GM19239 (cell line): ENCODE measurements around the gene CST3.
A peak's percentile ranks its signal among the peaks of the same experiment; 100 is the strongest.
"Not testable (repeated sequence)": the region's sequence is repeated elsewhere in the genome, so short reads cannot be mapped to it uniquely, and the experiment has no call there.

Experiments used
- DNase-seq: peaks from one replicate; pipeline ENCODE4 v3.0.0; 2011; ENCODE audit warnings: low spot score; ENCODE audit not compliant: insufficient read length
- FAIRE-seq: peaks from 2 replicates; lab custom pipeline; 2011; peaks lifted over from hg19 to GRCh38; lab: Jason Lieb, UNC

The CST3 gene

GRCh38 chr20:23631226-23631822 is 6.4 kb downstream of the CST3 start:
- DNase-seq: no peak
- no peak for FAIRE-seq

GRCh38 chr20:23630392-23630849 is 7.3 kb downstream of the CST3 start:
- FAIRE-seq (no peak), DNase-seq (no peak)

GRCh38 chr20:23629542-23630391 is 8.0 kb downstream of the CST3 start:
- DNase-seq (no peak), FAIRE-seq (no peak)

GRCh38 chr20:23629017-23629541 is 8.7 kb downstream of the CST3 start:
- FAIRE-seq (no peak), DNase-seq (no peak)

- DNase-seq: no peak
- FAIRE-seq: no peak
These were observed 9.2 kb downstream of the CST3 start for GRCh38 chr20:23628402-23629016.

- no peak for DNase-seq
- no peak for FAIRE-seq
These were observed 10.3 kb downstream of the CST3 start for GRCh38 chr20:23627501-23627900.

GRCh38 chr20:23626040-23626620 is 11.6 kb downstream of the CST3 start:
- FAIRE-seq: no peak
- DNase-seq: no peak

GRCh38 chr20:23625236-23625964 is 12.4 kb downstream of the CST3 start:
- FAIRE-seq (no peak), DNase-seq (no peak)

- no peak for FAIRE-seq
- DNase-seq: no peak
These were observed 13.4 kb downstream of the CST3 start for GRCh38 chr20:23624324-23624691.

GRCh38 chr20:23623666-23624323 is 14.0 kb downstream of the CST3 start:
- FAIRE-seq: no peak
- DNase-seq: no peak

GRCh38 chr20:23622839-23623343 is 14.9 kb downstream of the CST3 start:
- DNase-seq (peak; percentile 27), FAIRE-seq (no peak)

GRCh38 chr20:23622401-23622800 is 15.4 kb downstream of the CST3 start:
- FAIRE-seq, DNase-seq: not testable (repeated sequence)

- DNase-seq, FAIRE-seq: not testable (repeated sequence)
These were observed 16.9 kb downstream of the CST3 start for GRCh38 chr20:23620670-23621386.

GRCh38 chr20:23614163-23614562 is 23.6 kb downstream of the CST3 start:
- DNase-seq: no peak
- no peak for FAIRE-seq

- DNase-seq (no peak), FAIRE-seq (no peak)
These were observed 24.1 kb downstream of the CST3 start for GRCh38 chr20:23613676-23614075.

GRCh38 chr20:23612396-23612795 is 25.4 kb downstream of the CST3 start:
- no peak for FAIRE-seq
- no peak for DNase-seq

GRCh38 chr20:23609486-23610109 is 28.2 kb downstream of the CST3 start:
- no peak for FAIRE-seq
- no peak for DNase-seq

GRCh38 chr20:23608251-23608846 is 29.4 kb downstream of the CST3 start:
- no peak for FAIRE-seq
- DNase-seq: no peak
